Right atrium auricular region (tissue), 2 donors: ENCODE results near the gene OSBPL6. TPM values are rescaled to one million over a fixed set of nuclear protein-coding genes. Genes with fewer than 3 reads are reported as not detected.
"Not testable (repeated sequence)": the region's sequence is repeated elsewhere in the genome, so short reads cannot be mapped to it uniquely, and the experiment has no call there.

Source experiments
- DNase-seq: peaks from one replicate; pipeline ENCODE4 v3.0.0-alpha.2; 2019; ENCODE audit warnings: low spot score
- H3K27ac ChIP-seq, 2 donors: fragments of 200-600 bp; sonication (generic); 1 replicate in 1 of 2; 2 replicates in 1 of 2; pipeline ENCODE4 v1.5.1; 2016 to 2019
- H3K27me3 ChIP-seq, 2 donors: fragments of 200-600 bp; sonication (generic); one replicate each; pipeline versions ENCODE4 v1.5.1 to v1.6.0; 2017 to 2019
- H3K36me3 ChIP-seq: fragments of 200-600 bp; sonication (generic); one replicate; pipeline ENCODE4 v1.5.1; 2016
- H3K4me1 ChIP-seq, 2 donors: fragments of 200-600 bp; sonication (generic); one replicate each; pipeline versions ENCODE4 v1.5.1 to v1.6.0; 2017 to 2019
- H3K4me3 ChIP-seq, 2 donors: fragments of 200-600 bp; sonication (generic); 1 replicate in 1 of 2; 2 replicates in 1 of 2; pipeline ENCODE4 v1.5.1; 2017 to 2019; ENCODE audit warnings: mild to moderate bottlenecking in 1 of 2, moderate library complexity in 1 of 2
- H3K9me3 ChIP-seq, 2 donors: fragments of 200-600 bp; sonication (generic); one replicate each; pipeline ENCODE4 v1.5.1; 2019
- CTCF ChIP-seq, 2 donors: fragments of 200-600 bp; sonication (generic); IDR thresholded peaks; one replicate each; pipeline ENCODE4 v1.5.1; 2019; ENCODE audit warnings: antibody characterized with exemption in 2 of 2
- total RNA-seq, 2 donors: library from RNA; depleted of rRNA; stranded (reverse); fragments of >200 nt; gene quantifications; one replicate each; pipeline ENCODE4 v1.1.0, GENCODE V29; 2016

OSBPL6 gene
- total RNA-seq, 2 donors from 2014 or later, result 4.8 to 11.5 TPM

GRCh38 chr2:178309541-178309940 is 115.2 kb downstream of the OSBPL6 start:
- H3K9me3 ChIP-seq, result no peaks in the 10 kb centered on the region
- H3K4me1 ChIP-seq, result no peaks in the 10 kb centered on the region
- no peak overlapping the region for H3K4me3 ChIP-seq
- no peak for TF ChIP-seq CTCF (IDR thresholded peaks at IDR 0.05)
- H3K36me3 ChIP-seq, result no peaks in the 10 kb centered on the region
- DNase-seq, result no peak
- no peaks in the 10 kb centered on the region for H3K27me3 ChIP-seq
- no peak overlapping the region for H3K27ac ChIP-seq

GRCh38 chr2:178315078-178315477 is 120.8 kb downstream of the OSBPL6 start:
- no peaks in the 10 kb centered on the region for H3K27me3 ChIP-seq
- no peak for DNase-seq
- no peaks in the 10 kb centered on the region for H3K4me1 ChIP-seq
- H3K36me3 ChIP-seq, result no peaks in the 10 kb centered on the region
- no peak for TF ChIP-seq CTCF (IDR thresholded peaks at IDR 0.05)
- no peaks in the 10 kb centered on the region for H3K9me3 ChIP-seq
- H3K27ac ChIP-seq, result no peak overlapping the region
- H3K4me3 ChIP-seq, result no peak overlapping the region

GRCh38 chr2:178315488-178315948 is 121.2 kb downstream of the OSBPL6 start:
- Histone ChIP-seq H3K9me3 (no peaks in the 10 kb centered on the region), H3K27ac (no peak overlapping the region), H3K4me3 (no peak overlapping the region), H3K4me1 (no peaks in the 10 kb centered on the region), H3K36me3 (no peaks in the 10 kb centered on the region), H3K27me3 (no peaks in the 10 kb centered on the region)
- DNase-seq, result no peak
- TF ChIP-seq CTCF (IDR thresholded peaks at IDR 0.05), result no peak

GRCh38 chr2:178317811-178318210 is 123.5 kb downstream of the OSBPL6 start:
- DNase-seq, result no peak
- H3K4me3 ChIP-seq, result no peak overlapping the region
- no peaks in the 10 kb centered on the region for H3K4me1 ChIP-seq
- no peaks in the 10 kb centered on the region for H3K27me3 ChIP-seq
- H3K36me3 ChIP-seq, result no peaks in the 10 kb centered on the region
- no peak for TF ChIP-seq CTCF (IDR thresholded peaks at IDR 0.05)
- no peak overlapping the region for H3K27ac ChIP-seq
- H3K9me3 ChIP-seq, result no peaks in the 10 kb centered on the region

GRCh38 chr2:178320011-178320585 is 125.8 kb downstream of the OSBPL6 start:
- Histone ChIP-seq H3K4me1 (peaks cover 0 to 2% of the 10 kb centered on the region in 2 donors), H3K36me3 (no peaks in the 10 kb centered on the region), H3K4me3 (no peak overlapping the region), H3K9me3 (no peaks in the 10 kb centered on the region), H3K27ac (no peak overlapping the region), H3K27me3 (no peaks in the 10 kb centered on the region)
- no peak for DNase-seq
- no peak for TF ChIP-seq CTCF (IDR thresholded peaks at IDR 0.05)

GRCh38 chr2:178322068-178322467 is 127.8 kb downstream of the OSBPL6 start:
- Histone ChIP-seq H3K36me3 (no peaks in the 10 kb centered on the region), H3K27me3 (no peaks in the 10 kb centered on the region), H3K27ac (no peak overlapping the region), H3K9me3 (no peaks in the 10 kb centered on the region), H3K4me1 (peaks cover 0 to 2% of the 10 kb centered on the region in 2 donors), H3K4me3 (no peak overlapping the region)
- DNase-seq, result no peak
- TF ChIP-seq CTCF (IDR thresholded peaks at IDR 0.05), result no peak

- H3K4me3 ChIP-seq, H3K27me3 ChIP-seq, H3K36me3 ChIP-seq, DNase-seq, H3K4me1 ChIP-seq, H3K27ac ChIP-seq, H3K9me3 ChIP-seq: not testable (repeated sequence)
Observed at GRCh38 chr2:178323331-178323730, 129.0 kb downstream of the OSBPL6 start.
